HCT116 (cell line): ENCODE measurements around the gene CDK5R1. TPM values are rescaled to one million over a fixed set of nuclear protein-coding genes. Genes with fewer than 3 reads are reported as not detected.

ENCODE experiments used
- ATAC-seq: fragments of 200-7000 bp; cut with Tn5 transposase; 2 replicates; pipeline ENCODE4 v1.9.1; 2020; ENCODE audit warnings: mild to moderate bottlenecking, moderate library complexity
- BruUV-seq: library from RNA; stranded (reverse); fragments of 400-500 nt; replicated peaks from 2 replicates; lab custom pipeline; 2021; lab: Mats Ljungman, UMichigan
- CTCF ChIA-PET: fragments of 300-600 bp; sonication (Branson Sonifier 250); formaldehyde crosslinking; loops from one replicate; lab custom pipeline; 2021; ENCODE audit warnings: antibody characterized with exemption; lab: Charles Lee
- POLR2A ChIA-PET: fragments of 300-600, 350-600 bp; sonication (Branson Sonifier 250); formaldehyde crosslinking; loops from one replicate; lab custom pipeline; 2021; ENCODE audit warnings: antibody characterized with exemption; lab: Charles Lee
- RAD21 ChIA-PET, 2 experiments: fragments of 300-600 bp; sonication (Branson Sonifier 250); formaldehyde crosslinking; loops; one replicate each; lab custom pipeline; 2023; ENCODE audit warnings: low total read pairs in 2 of 2; ENCODE audit not compliant: uncharacterized antibody in 2 of 2, unreplicated experiment in 2 of 2, low non-redundant PET in 1 of 2; lab: Charles Lee
- DNase-seq: peaks from one replicate; pipeline ENCODE4 v3.0.0-alpha.2; 2010; ENCODE audit warnings: low read depth, low spot score
- H2AFZ ChIP-seq: fragments of 200-600 bp; shearing (Covaris generic), sonication (generic); 2 replicates; pipeline ENCODE4 v1.6.1; 2017; ENCODE audit warnings: low read depth, mixed run types, mixed read lengths, antibody characterized with exemption, low read length; ENCODE audit not compliant: poor library complexity, severe bottlenecking
- H3K27ac ChIP-seq: 2 replicates; pipeline ENCODE4 v1.5.1; 2012; ENCODE audit warnings: low read depth, low read length
- H3K27me3 ChIP-seq: fragments of 200-600 bp; sonication (generic); 2 replicates; pipeline ENCODE4 v1.6.1; 2016; ENCODE audit warnings: mixed run types, low read length, mixed read lengths; ENCODE audit not compliant: insufficient read depth
- H3K36me3 ChIP-seq, 2 experiments: fragments of 200-500 bp in 1 of 2; fragments of 200-600 bp in 1 of 2; sonication (Bioruptor generic) in 1 of 2; sonication (generic) in 1 of 2; 2 replicates each; pipeline versions ENCODE4 v1.5.1 to v1.6.1; 2014 to 2016; ENCODE audit warnings: low read length in 2 of 2, inconsistent platforms in 1 of 2, mixed read lengths in 1 of 2, mixed run types in 1 of 2; ENCODE audit not compliant: insufficient read depth in 2 of 2, control insufficient read depth in 1 of 2
- H3K4me1 ChIP-seq, 2 experiments: fragments of 200-600 bp in 1 of 2; sonication (generic) in 1 of 2; 2 replicates each; pipeline versions ENCODE4 v1.5.1 to v1.6.1; 2012 to 2017; ENCODE audit warnings: low read length in 2 of 2, inconsistent platforms in 1 of 2, mild to moderate bottlenecking in 1 of 2, mixed read lengths in 1 of 2, mixed run types in 1 of 2, moderate library complexity in 1 of 2; ENCODE audit not compliant: insufficient read depth in 2 of 2, control insufficient read depth in 1 of 2
- H3K4me2 ChIP-seq: fragments of 200-600 bp; sonication (generic); 2 replicates; pipeline ENCODE4 v1.6.1; 2017; ENCODE audit warnings: mixed run types, low read length, mixed read lengths
- H3K4me3 ChIP-seq, 2 experiments: fragments of 200-600 bp in 1 of 2; sonication (generic) in 1 of 2; replicated peaks in 1 of 2; 2 replicates each; pipeline ENCODE4 v1.5.1; 2011 to 2016; ENCODE audit warnings: low read length in 2 of 2, control low read depth in 1 of 2, low read depth in 1 of 2, mild to moderate bottlenecking in 1 of 2, mixed read lengths in 1 of 2, mixed run types in 1 of 2
- H3K79me2 ChIP-seq: fragments of 200-600 bp; sonication (generic); 2 replicates; pipeline ENCODE4 v1.6.1; 2017; ENCODE audit warnings: mild to moderate bottlenecking, mixed run types, low read length, moderate library complexity, mixed read lengths; ENCODE audit not compliant: insufficient read depth
- H3K9ac ChIP-seq: fragments of 200-600 bp; sonication (generic); 2 replicates; pipeline ENCODE4 v1.6.1; 2016; ENCODE audit warnings: low read length, mixed read lengths
- H3K9me2 ChIP-seq: fragments of 200-600 bp; sonication (generic), shearing (Covaris generic); 2 replicates; pipeline ENCODE4 v1.6.1; 2017; ENCODE audit warnings: mixed run types, mild to moderate bottlenecking, moderate library complexity; ENCODE audit not compliant: insufficient read depth
- H3K9me3 ChIP-seq, 2 experiments: fragments of 200-500 bp in 1 of 2; fragments of 200-600 bp in 1 of 2; sonication (Bioruptor generic) in 1 of 2; sonication (generic) in 1 of 2; 2 replicates each; pipeline ENCODE4 v1.6.1; 2014 to 2017; ENCODE audit warnings: low read length in 2 of 2, mixed read lengths in 2 of 2, inconsistent platforms in 1 of 2, low read depth in 1 of 2, mild to moderate bottlenecking in 1 of 2, mixed run types in 1 of 2, moderate library complexity in 1 of 2; ENCODE audit not compliant: control insufficient read depth in 1 of 2, insufficient read depth in 1 of 2
- H4K20me1 ChIP-seq: fragments of 200-600 bp; sonication (generic), shearing (Covaris generic); 2 replicates; pipeline ENCODE4 v1.6.1; 2017; ENCODE audit warnings: mixed run types, mild to moderate bottlenecking, moderate library complexity; ENCODE audit not compliant: insufficient read depth
- CEBPB ChIP-seq: IDR thresholded peaks from 2 replicates; pipeline ENCODE4 v1.6.1; 2012; ENCODE audit warnings: low read depth
- EGR1 ChIP-seq: IDR thresholded peaks from 2 replicates; pipeline ENCODE4 v1.6.1; 2012; ENCODE audit warnings: low read depth
- EZH2 ChIP-seq: fragments of 200-600 bp; sonication (generic); IDR thresholded peaks from 2 replicates; pipeline ENCODE4 v1.6.1; 2017; ENCODE audit warnings: antibody characterized with exemption, mixed run types
- EZH2phosphoT487 ChIP-seq: fragments of 200-600 bp; IDR thresholded peaks from 2 replicates; pipeline ENCODE4 v1.6.1; 2018; ENCODE audit warnings: antibody characterized with exemption, borderline replicate concordance
- FOSL1 ChIP-seq: IDR thresholded peaks from 2 replicates; pipeline ENCODE4 v1.6.1; 2012; ENCODE audit warnings: low read depth
- JUND ChIP-seq: IDR thresholded peaks from 2 replicates; pipeline ENCODE4 v1.6.1; 2012
- POLR2AphosphoS5 ChIP-seq: IDR thresholded peaks from 2 replicates; pipeline ENCODE4 v1.6.1; 2011; ENCODE audit warnings: mild to moderate bottlenecking, low read depth, low read length, moderate library complexity
- RAD21 ChIP-seq: IDR thresholded peaks from 2 replicates; pipeline ENCODE4 v1.6.1; 2012; ENCODE audit warnings: low read depth, mild to moderate bottlenecking
- SIN3A ChIP-seq: IDR thresholded peaks from 2 replicates; pipeline ENCODE4 v1.6.1; 2012; ENCODE audit warnings: low read depth
- SP1 ChIP-seq: IDR thresholded peaks from 2 replicates; pipeline ENCODE4 v1.6.1; 2012; ENCODE audit warnings: low read depth
- TCF7L2 ChIP-seq: IDR thresholded peaks from 2 replicates; pipeline ENCODE4 v1.7.0; 2011; ENCODE audit warnings: borderline replicate concordance, inconsistent platforms; ENCODE audit not compliant: insufficient read depth, insufficient read length; ENCODE audit errors: extremely low read depth
- YY1 ChIP-seq: IDR thresholded peaks from 2 replicates; pipeline ENCODE4 v1.6.1; 2011; ENCODE audit warnings: low read length, low read depth, moderate library complexity, mild to moderate bottlenecking; ENCODE audit not compliant: insufficient replicate concordance; ENCODE audit errors: extremely low read depth
- ZFX ChIP-seq: fragments of 450-650 bp; IDR thresholded peaks from 2 replicates; pipeline ENCODE4 v1.6.1; 2017
- ZNF274 ChIP-seq: fragments of 200-500 bp; sonication (Bioruptor generic); IDR thresholded peaks from 2 replicates; pipeline ENCODE4 v1.6.1; 2014; ENCODE audit warnings: mild to moderate bottlenecking, low read depth, low read length, inconsistent platforms
- intact Hi-C: fragments of 100-400 bp; cut with micrococcal nuclease; formaldehyde crosslinking; loops from 2 replicates; pipeline ENCODE4 v1.10.0; 2022
- total RNA-seq: library from RNA; stranded (reverse); gene quantifications from one replicate; pipeline ENCODE4 v1.2.1, GENCODE V29; 2021; ENCODE audit not compliant: unreplicated experiment
- TF ChIP-seq, protein P1 (sequence below): IDR thresholded peaks from 2 replicates; pipeline ENCODE4 v1.6.1; 2012
- TF ChIP-seq, protein P2 (sequence below), 3 experiments: fragments of 200-600 bp in 1 of 3; sonication (generic) in 1 of 3; IDR thresholded peaks in 2 of 3; conservative IDR thresholded peaks in 1 of 3; 2 replicates each; pipeline ENCODE4 v1.5.1; 2012 to 2017; ENCODE audit warnings: low read depth in 2 of 3, low read length in 2 of 3, antibody characterized with exemption in 1 of 3, borderline replicate concordance in 1 of 3, control low read depth in 1 of 3, mild to moderate bottlenecking in 1 of 3, mixed read lengths in 1 of 3, mixed run types in 1 of 3, moderate library complexity in 1 of 3; ENCODE audit not compliant: insufficient read depth in 1 of 3

Gene CDK5R1
- total RNA-seq, 1 experiment from 2014 or later = 5.4 TPM

DNA sequence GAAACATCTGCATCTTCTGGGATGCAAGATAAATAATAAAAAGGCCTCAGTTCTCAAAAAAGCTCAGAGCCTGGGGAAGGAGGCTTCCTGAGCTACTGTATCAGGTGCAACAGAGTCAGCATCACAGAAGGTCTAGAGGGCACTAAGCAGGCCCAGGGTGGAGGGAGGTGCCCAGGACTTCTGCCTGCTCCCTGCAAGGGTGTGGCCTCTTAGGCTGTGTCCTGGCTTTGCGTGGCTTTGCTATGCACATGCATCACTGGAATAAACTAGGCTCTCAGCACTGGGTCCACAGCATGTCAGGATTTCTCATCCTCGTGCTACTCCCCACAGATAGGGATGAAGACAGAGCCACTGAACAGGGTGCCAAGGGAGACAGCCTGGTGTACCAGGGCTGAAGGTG lies 25.5 kb downstream of the CDK5R1 start:
- Histone ChIP-seq H3K9me3 (no peaks in the 10 kb centered on the region), H2AFZ (no peak overlapping the region), H4K20me1 (no peaks in the 10 kb centered on the region), H3K4me2 (no peak overlapping the region), H3K36me3 (no peaks in the 10 kb centered on the region), H3K27me3 (no peaks in the 10 kb centered on the region), H3K9ac (no peak overlapping the region), H3K4me3 (no peak overlapping the region), H3K79me2 (no peaks in the 10 kb centered on the region), H3K9me2 (no peaks in the 10 kb centered on the region), H3K4me1 (no peaks in the 10 kb centered on the region), H3K27ac (no peak overlapping the region)
- RAD21 ChIA-PET = no interaction called here
- CTCF ChIA-PET = no interaction called here
- no peak for ATAC-seq
- TF ChIP-seq FOSL1 (no peak), POLR2AphosphoS5 (no peak), EZH2 (no peak), EZH2phosphoT487 (no peak), ZFX (no peak)
- TF ChIP-seq, protein P1, sequence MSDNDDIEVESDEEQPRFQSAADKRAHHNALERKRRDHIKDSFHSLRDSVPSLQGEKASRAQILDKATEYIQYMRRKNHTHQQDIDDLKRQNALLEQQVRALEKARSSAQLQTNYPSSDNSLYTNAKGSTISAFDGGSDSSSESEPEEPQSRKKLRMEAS = no peak
- intact Hi-C loops = loop anchor here (10.0 kb wide), 1 partner anchor 58 kb away; no protein-coding TSS in a partner anchor
- DNase-seq = no peak
- POLR2A ChIA-PET = no interaction called here
- BruUV-seq = no TSS peak

- CTCF ChIA-PET = no interaction called here
- H3K9me3 ChIP-seq = no peaks in the 10 kb centered on the region
- no peak for TF ChIP-seq YY1
- no peak for TF ChIP-seq RAD21
- no peak for TF ChIP-seq SP1
- TF ChIP-seq CEBPB = no peak
- TF ChIP-seq ZNF274 = no peak
- no peak for TF ChIP-seq POLR2AphosphoS5
- no peak for TF ChIP-seq FOSL1
- TF ChIP-seq, protein P2, sequence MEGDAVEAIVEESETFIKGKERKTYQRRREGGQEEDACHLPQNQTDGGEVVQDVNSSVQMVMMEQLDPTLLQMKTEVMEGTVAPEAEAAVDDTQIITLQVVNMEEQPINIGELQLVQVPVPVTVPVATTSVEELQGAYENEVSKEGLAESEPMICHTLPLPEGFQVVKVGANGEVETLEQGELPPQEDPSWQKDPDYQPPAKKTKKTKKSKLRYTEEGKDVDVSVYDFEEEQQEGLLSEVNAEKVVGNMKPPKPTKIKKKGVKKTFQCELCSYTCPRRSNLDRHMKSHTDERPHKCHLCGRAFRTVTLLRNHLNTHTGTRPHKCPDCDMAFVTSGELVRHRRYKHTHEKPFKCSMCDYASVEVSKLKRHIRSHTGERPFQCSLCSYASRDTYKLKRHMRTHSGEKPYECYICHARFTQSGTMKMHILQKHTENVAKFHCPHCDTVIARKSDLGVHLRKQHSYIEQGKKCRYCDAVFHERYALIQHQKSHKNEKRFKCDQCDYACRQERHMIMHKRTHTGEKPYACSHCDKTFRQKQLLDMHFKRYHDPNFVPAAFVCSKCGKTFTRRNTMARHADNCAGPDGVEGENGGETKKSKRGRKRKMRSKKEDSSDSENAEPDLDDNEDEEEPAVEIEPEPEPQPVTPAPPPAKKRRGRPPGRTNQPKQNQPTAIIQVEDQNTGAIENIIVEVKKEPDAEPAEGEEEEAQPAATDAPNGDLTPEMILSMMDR (IDR thresholded peaks at IDR 0.05 in 2 of 3, conservative IDR thresholded peaks at IDR 0.05 in 1 of 3; ENCODE audit: borderline replicate concordance in 1 of 3, insufficient read depth in 1 of 3, low read depth in 2 of 3, low read length in 2 of 3) = no peak
- no peak for TF ChIP-seq SIN3A
- no peak for TF ChIP-seq ZFX
- no peak for TF ChIP-seq JUND
- TF ChIP-seq EZH2 = no peak
- no peak for TF ChIP-seq TCF7L2
- no peak for TF ChIP-seq EGR1
- TF ChIP-seq EZH2phosphoT487 = no peak
These were observed 26.8 kb downstream of the CDK5R1 start for GRCh38 chr17:32513579-32513978.

More at GRCh38 chr17:32513579-32513978, 26.8 kb downstream of the CDK5R1 start:
- DNase-seq (no peak), ATAC-seq (no peak)
- Histone ChIP-seq H3K27ac (no peak overlapping the region), H3K27me3 (no peaks in the 10 kb centered on the region), H2AFZ (no peak overlapping the region), H3K4me3 (no peak overlapping the region), H3K4me2 (no peak overlapping the region), H3K9ac (no peak overlapping the region), H3K4me1 (no peaks in the 10 kb centered on the region; a peak in 1 of 4 replicates), H3K79me2 (no peaks in the 10 kb centered on the region), H3K9me2 (no peaks in the 10 kb centered on the region), H4K20me1 (no peaks in the 10 kb centered on the region), H3K36me3 (no peaks in the 10 kb centered on the region)
- intact Hi-C loops = loop anchor here (10.0 kb wide), 1 partner anchor 59 kb away; no protein-coding TSS in a partner anchor
- no TSS peak for BruUV-seq
- RAD21 ChIA-PET = no interaction called here
- POLR2A ChIA-PET = no interaction called here
